Right forelimb (tissue), 1 donor: ENCODE results near the gene SLC35F4.

Experiments used
- DNase-seq: peaks from one replicate; pipeline ENCODE4 v3.0.0-alpha.2; 2018

The SLC35F4 gene

GRCh38 chr14:57847706-57848105, 18.2 kb downstream of the SLC35F4 start:
- no peak for DNase-seq

- no peak for DNase-seq
Observed at GRCh38 chr14:57847096-57847495, 18.8 kb downstream of the SLC35F4 start.

- DNase-seq = no peak
Observed at GRCh38 chr14:57846596-57846995, 19.3 kb downstream of the SLC35F4 start.

DNA sequence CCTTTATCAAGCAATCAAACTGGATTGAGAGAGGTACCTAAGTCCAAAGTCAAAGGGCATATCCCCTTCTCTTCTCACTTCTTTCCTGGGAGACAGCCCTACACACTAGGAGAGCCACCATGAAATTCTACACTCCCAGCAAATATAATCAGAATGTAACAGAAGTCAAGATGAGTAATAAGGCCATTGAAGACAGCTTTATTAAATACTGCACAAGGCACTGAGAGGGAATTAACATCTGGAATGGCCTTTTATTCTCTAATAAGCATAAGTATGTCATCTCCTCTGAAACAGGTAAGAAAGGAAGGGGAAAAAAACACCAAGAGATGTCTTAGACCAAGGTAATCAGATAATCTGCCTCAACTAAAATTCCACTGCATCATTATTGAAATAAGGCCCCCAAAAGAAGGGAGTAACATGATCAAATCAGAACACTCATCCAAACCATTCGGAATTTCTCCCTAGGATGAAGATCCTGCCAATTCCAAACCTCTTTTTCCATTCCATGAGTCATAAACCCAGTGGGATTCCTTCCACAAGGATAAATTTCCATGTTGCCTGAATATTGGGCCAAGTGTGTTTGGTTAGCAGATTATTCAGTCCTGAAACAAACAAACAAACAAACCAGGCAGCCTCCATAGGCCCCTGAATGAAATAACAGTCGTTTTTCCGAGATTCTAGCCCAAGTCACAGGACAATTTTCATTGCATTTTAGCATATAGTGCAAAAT, 19.9 kb downstream of the SLC35F4 start:
- no peak for DNase-seq

- no peak for DNase-seq
Observed at GRCh38 chr14:57845316-57845715, 20.6 kb downstream of the SLC35F4 start.

- no peak for DNase-seq
Observed at GRCh38 chr14:57837267-57837666, 28.6 kb downstream of the SLC35F4 start.

- no peak for DNase-seq
Observed at GRCh38 chr14:57835766-57836165, 30.1 kb downstream of the SLC35F4 start.

GRCh38 chr14:57834961-57835360, 30.9 kb downstream of the SLC35F4 start:
- DNase-seq = no peak

GRCh38 chr14:57834001-57834598, 31.8 kb downstream of the SLC35F4 start:
- no peak for DNase-seq

DNA sequence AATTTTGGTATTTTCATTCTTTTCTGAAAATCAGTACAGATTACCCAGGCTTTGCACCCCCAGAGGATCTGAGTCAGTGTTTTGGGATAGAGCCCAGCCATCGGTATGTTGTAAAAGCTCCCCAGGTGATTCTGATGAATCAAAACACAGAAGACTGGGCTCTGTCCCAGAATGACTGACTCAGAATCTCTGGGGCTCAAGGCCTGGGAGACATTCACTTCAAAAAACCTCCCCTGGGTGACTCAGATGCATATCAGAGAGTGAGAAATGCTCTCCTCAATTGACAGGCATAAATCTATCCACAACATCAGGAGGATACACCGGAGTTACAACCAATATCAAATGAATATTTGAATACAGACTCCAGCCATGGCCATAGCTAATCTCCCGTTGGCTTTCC, 32.6 kb downstream of the SLC35F4 start:
- DNase-seq = no peak

DNA sequence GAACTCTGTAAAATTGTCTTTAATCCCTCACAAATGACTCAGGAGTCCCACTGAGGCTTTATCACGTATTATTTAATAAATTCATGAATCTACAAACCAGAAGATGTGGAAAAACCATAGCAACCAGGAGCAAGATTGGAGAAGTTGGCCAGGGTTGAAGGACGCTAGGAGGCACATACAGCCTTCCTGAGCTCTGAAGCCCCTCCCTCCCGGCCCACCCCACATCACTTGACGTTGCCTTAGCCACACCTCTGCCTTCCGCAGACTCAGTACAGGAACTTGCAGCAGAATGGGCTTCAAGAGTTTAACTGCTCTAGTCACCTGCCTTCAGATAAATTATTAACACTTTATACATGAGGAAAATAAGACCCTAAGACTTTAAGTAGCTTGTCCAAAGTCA, 33.9 kb downstream of the SLC35F4 start:
- DNase-seq = no peak

- DNase-seq = no peak
Observed at GRCh38 chr14:57828713-57829112, 37.2 kb downstream of the SLC35F4 start.

DNA sequence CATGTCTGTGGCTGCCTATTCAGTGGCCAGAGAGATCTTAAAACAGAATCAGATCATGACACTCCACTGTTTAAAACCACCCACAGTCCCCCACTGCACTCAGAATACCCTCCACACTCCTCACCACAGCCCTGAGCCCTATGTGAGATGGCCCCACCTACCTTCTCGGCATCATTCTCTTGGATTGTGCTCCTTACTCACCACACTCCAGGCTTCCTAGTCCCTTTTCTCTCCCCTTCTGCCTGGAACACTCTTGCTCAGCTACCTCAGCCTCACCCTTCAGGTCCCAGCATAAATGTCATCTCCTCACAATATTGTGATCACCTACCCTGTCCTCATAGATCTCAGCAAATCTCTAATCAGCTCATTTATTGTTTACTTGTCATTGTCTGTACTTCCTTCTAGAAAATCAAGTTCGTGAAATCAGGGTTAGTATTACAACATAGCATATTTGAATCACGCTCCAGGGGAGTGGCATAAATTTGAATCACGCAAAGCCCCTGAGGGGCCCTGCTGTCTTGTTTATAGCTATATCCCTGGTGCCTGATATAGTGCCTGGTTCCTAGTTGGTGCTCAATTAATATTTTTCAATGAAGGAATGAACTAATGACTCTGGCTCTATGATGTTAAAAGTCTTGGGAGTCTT, 42.8 kb downstream of the SLC35F4 start:
- DNase-seq = no peak

- no peak for DNase-seq
Observed at GRCh38 chr14:57822081-57822480, 43.8 kb downstream of the SLC35F4 start.

GRCh38 chr14:57820581-57820980, 45.3 kb downstream of the SLC35F4 start:
- DNase-seq = no peak

- no peak for DNase-seq
Observed at GRCh38 chr14:57818511-57818910, 47.4 kb downstream of the SLC35F4 start.

- no peak for DNase-seq
Observed at GRCh38 chr14:57816568-57817284, 49.2 kb downstream of the SLC35F4 start.

GRCh38 chr14:57814726-57815125, 51.2 kb downstream of the SLC35F4 start:
- DNase-seq = no peak

- DNase-seq = no peak
Observed at GRCh38 chr14:57812741-57813140, 53.2 kb downstream of the SLC35F4 start.

DNA sequence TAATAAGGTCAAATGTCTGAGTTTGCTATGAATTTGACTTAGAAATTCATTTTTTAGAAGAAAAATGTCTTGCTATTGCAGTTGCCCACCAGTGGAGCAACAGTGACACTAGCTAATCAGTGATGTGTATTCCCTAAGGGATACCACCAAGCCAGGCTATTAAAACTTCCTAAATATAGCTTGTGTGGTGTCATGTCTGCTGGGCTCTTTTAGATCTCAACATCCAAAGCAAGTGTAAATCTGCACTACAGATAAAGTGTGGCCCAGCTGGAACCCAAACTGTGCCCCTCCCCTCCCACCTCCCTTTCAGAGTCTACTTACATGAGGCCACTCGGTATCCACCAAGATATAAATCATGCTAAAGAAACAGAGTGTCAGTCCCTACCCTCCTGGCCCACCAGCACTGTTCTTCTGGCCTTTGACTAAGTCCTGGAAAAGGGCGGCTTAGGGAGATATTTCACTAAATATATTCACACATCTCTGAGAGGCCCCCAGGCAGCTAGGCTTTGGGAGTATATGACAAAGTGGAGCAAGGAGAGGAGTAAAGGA, 53.8 kb downstream of the SLC35F4 start:
- no peak for DNase-seq

GRCh38 chr14:57809808-57810207, 56.1 kb downstream of the SLC35F4 start:
- no peak for DNase-seq

DNA sequence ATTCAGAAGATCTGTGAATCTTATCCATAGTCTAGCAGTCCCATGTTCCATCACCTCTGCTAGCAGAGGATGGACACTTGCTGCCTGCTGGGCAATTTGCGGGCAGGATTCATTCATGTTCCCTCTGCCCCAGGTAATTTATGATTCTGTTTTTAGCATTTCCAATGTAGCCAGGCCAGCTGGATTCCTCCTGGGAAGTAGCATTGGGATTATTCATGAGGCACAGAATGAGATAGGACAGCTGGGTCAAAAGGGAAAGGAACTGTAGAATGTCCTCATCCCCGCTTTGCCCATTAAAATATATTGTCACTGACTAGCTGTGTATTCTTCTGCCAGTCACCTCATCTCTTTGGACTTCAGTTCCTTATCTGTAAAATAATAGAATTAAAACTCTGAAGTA, 68.7 kb downstream of the SLC35F4 start:
- DNase-seq = no peak

DNA sequence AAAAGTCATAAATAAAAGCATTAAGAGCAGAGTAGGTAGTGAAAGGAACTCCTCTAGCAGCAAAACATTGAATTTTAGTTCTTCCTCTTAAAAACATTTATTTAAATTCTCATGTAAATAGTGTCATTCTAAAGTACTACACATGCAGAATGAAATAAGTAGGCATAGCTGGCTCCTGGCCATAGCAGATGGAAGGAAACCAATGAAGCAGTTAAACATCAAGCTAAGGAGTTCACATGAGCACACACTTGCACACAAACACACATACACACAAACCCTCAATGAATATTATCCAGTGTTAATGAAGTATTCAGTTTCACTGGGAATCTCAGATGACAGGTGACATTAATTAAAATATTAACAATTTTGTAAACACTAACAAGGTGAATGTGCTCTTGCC, 69.3 kb downstream of the SLC35F4 start:
- no peak for DNase-seq
